ENCODE results near the gene BRIP1.
"Not testable (repeated sequence)": the region's sequence is repeated elsewhere in the genome, so short reads cannot be mapped to it uniquely, and the experiment has no call there.

Gene BRIP1

DNA sequence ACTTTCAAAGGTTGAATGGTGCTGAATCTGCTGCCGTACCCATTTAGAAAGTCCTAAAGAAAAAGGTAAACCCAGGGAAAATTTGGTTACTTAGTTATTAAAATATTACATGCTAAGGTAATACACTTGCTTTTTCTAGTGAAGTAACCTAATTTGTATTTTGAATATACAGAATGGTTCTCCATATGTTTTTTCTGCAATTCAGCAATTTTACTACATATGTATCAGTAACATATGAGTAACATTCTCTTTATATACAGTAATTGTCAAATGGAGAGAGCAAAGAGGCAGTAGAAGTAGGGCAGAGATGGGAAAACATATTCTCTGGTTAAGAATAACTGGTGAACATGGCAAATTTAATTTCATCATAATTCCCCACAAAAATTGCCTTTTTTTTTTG lies 177.2 kb downstream of the BRIP1 start:
- no peak for DNase-seq

DNA sequence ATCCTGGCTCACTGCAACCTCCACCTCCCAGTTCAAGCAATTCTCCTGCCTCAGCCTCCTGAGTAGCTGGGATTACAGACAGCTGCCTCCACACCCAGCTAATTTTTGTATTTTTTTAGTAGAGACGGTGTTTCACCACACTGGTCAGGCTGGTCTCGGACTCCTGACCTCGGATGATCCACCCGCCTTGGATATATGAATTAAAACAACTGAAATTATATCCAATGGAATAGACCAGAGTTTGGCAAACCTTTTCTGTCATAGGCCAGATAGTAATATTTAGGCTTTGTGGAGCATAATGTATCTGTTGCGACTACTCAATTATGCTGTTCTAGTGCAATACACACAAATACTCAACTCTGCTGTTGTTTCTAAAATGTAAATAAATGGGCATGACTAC lies 178.5 kb downstream of the BRIP1 start:
- DNase-seq, result no peak

DNA sequence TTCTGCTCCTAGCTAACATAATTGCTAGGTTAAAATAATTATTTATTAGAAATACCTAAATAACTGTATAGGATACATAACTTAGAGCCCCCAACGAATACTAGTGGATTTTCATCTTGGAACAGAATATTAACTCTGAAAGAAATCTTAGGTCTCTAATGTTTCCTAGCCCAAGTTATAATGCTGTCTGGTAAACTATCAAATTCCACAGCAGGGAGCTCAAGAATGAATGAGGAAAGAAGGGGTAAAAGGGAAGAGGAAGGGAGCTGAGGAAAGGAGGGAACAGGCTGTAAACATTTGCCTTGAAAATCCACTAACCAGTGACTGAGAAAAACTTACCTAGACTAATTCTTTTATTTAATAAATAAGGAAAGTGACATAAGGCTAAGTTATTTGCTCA lies 179.2 kb downstream of the BRIP1 start:
- no peak for DNase-seq

DNA sequence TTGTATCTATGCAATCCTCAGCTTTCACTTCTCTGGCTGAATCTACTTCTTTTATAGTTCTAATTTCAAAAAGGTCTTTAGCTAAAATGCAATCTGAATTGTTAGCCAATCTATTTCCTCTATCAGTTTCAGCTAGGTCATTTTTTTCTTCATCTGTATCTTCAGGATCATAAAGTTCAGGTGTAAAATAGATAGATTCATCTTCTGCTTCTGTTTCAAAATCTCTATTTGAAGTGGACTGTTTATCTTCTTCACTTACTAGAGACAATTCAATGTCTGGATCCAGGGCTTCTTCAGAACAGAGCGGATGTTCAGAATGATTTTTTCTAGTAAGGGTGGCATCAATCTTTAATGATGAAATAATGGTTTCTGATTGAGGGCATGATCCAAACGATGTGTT lies 179.9 kb downstream of the BRIP1 start:
- DNase-seq, result no peak

DNA sequence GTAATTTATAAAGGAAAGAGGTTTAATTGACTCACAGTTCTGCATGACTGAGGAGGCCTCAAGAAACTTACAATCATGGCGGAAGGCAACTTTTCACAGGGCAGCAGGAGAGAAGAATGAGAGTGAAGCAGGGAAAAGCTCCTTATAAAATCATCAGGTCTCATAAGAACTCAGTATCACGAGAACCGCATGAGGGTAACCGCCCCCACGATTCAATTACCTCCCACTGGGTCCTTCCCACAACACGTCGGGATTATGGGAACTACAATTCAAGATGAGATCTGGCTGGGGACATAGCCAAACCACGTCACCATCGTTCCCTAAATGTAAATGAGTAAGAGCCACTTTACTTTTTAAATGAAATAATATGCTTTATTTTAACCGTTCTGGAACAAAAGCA lies 182.4 kb downstream of the BRIP1 start:
- DNase-seq, result no peak

DNA sequence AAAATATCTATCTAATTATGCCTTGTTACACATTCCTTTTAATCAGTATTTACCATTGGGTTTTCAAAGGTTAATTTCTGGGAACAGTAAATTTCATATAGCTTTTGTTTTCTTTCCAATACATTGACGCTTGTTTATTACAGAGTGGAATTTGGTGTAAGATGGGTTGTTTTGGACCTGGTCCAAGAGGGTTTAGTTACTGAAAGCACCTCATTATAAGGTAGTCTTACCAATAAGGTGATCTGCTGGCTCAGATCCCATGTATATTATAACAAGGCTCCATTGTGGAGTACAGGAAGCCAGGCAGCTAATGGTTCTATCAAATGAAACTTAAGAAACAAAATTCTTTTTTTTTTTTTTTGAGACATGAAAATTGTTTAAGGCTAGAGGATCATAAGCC lies 185.0 kb downstream of the BRIP1 start:
- no peak for DNase-seq

DNA sequence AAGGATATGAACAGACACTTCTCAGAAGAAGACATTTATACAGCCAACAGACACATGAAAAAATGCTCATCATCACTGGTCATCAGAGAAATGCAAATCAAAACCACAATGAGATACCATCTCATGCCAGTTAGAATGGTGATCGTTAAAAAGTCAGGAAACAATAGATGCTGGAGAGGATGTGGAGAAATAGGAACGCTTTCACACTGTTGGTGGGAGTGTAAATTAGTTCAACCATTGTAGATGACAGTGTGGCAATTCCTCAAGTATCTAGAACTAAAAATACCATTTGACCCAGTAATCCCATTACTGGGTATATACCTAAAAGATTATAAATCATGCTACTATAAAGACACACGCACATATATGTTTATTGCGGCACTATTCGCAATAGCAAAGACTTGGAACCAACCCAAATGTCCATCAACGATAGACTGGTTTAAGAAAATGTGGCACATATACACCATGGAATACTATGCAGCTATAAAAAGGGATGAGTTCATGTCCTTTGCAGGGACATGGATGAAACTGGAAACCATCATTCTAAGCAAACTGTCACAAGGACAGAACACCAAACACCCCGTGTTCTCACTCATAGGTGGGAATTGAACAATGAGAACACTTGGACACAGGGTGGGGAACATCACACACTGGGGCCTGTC lies 186.0 kb downstream of the BRIP1 start:
- DNase-seq, result not testable (repeated sequence)

DNA sequence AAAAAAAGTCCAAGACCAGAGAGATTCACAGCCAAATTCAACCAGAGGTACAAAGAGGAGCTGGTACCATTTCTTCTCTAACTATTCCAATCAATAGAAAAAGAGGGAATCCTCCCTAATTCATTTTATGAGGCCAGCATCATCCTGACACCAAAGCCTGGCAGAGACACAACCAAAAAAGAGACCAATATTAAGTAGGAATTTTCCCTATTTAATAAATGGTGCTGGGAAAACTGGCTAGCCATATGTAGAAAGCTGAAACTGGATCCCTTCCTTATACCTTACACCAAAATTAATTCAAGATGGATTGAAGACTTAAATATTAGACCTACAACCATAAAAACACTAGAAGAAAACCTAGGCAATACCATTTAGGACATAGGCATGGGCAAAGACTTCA lies 186.8 kb downstream of the BRIP1 start:
- not testable (repeated sequence) for DNase-seq

DNA sequence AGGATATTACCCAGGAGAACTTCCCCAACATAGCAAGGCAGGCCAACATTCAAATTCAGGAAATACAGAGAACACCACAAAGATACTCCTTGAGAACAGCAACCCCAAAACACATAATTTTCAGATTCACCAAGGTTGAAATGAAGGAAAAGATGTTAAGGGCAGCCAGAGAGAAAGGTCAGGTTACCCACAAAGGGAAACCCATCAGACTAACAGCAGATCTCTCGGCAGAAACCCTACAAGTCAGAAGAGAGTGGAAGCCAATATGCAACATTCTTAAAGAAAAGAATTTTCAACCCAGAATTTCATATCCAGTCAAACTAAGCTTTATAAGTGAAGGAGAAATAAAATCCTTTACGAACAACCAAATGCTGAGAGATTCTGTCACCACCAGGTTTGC lies 188.7 kb downstream of the BRIP1 start:
- DNase-seq, result not testable (repeated sequence)

DNA sequence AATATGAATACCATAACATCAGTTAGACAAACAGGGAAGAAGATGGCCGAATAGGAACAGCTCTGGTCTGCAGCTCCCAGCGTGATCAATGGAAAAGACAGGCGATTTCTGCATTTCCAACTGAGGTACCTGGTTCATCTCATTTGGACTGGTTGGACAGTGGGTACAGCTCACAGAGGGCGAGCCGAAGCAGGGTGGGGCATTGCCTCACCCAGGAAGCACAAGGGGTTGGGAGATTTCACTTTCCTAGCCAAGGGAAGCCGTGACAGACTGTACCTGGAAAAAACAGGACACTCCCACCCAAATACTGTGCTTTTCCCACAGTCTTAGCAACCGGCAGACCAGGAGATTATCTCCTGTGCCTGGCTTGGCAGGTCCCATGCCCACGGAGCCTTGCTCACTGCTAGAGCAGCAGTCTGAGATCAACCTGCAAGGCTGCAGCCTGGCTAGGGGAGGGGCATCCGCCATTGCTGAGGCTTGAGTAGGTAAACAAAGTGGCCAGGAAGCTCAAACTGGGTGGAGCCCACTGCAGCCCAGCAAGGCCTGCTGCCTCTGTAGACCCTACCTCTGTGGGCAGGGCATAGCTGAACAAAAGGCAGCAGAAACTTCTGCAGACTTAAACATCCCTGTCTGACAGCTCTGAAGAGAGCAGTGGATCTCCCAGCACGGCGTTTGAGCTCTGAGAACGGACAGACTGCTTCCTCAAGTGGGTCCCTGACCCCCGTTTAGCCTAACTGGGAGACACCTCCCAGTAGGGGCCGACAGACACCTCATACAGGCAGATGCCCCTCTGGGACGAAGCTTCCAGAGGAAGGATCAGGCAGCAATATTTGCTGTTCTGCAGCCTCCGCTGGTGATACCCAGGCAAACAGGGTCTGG lies 190.1 kb downstream of the BRIP1 start:
- not testable (repeated sequence) for DNase-seq

DNA sequence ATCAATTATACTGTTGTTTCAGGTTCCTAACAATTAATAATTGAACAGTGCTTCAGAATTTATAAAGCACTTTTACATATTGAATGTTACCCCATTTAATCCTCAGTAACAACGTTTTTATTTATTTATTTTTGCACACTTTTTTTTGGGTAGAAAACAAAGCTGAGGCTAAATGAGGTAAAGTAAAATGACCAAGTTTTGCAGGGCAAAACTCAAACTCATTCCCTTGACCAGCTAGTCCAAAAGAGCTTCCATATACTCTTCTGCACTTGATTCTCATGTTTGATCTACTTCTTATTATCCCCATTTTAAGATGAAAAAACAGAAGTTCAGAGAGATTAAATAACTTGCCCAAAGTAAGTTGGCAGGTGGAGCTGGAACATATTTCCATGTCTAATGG lies 191.2 kb downstream of the BRIP1 start:
- no peak for DNase-seq

DNA sequence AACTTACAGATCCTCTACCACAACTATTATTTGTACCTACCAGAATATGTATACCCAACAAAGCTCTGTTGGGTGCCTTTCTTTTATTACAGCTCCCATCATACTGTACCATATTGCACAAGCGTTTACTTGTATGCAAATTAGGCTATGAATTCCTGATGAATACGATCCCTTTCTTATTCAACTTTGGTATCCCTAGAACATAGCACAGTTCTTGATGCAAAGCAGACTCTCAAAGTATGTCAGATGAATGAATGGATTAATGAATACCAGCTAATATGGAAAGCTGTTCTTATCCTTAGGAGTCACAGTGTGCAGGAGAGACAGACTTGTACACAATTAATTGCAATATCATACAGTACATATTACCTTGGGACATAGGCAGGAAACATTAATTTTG lies 192.6 kb downstream of the BRIP1 start:
- no peak for DNase-seq

DNA sequence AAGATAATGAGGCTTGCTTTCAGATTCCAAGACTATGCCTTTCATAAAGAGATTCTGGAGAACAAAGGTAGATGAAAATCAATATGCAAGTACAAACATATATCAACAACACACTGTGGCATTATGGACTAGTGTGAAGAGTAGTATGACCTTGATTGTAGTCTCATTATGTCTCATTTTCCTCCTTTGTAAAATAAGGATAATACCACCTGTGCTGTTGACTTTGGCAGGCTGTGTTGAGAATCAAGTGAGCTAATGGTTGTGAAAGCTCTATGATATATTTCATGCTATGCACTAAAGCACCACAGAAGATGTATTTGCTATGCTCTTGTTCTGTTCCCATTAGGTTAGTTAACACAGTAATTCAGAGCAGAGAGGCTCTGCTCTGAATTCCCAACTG lies 193.8 kb downstream of the BRIP1 start:
- DNase-seq, result no peak

DNA sequence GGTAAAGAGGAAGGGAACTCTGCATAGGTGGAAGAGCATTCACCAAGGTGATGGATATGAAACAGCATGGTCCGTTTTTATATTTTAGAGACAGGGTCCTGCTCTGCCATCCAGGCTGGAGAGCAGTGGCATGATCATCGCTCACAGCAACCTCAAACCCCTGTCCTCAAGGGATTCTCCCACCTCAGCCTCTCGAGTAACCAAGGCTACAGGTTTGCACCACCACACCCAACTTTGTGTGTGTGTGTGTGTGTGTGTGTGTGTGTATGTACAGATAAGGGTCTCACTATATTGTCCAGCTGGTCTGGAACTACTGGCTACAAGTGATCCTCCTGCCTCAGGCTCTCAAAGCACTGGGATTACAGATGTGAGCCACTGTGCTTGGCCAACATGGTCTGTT lies 194.8 kb downstream of the BRIP1 start:
- no peak for DNase-seq

DNA sequence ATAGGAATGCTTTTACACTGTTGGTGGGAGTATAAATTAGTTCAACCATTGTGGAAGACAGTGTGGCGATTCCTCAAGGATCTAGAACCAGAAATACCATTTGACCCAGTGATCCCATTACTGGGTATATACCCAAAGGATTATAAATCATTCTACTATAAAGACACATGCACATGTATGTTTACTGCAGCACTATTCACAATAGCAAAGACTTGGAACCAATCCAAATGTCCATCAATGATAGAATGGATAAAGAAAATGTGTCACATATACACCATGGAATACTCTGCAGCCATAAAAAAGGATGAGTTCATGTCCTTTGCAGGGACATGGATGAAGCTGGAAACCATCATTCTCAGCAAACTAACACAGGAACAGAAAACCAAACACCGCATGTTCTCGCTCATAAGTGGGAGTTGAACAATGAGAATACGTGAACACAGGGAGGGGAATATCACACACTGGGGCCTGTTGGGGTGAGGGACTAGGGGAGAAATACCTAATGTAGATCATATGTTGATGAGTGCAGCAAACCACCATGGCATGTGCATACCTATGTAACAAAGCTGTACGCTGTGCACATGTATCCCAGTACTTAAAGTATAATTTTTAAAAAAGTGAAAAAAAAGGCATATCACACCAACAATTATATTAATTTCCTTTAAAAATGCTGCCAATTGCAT lies 196.8 kb downstream of the BRIP1 start:
- DNase-seq, result not testable (repeated sequence)

DNA sequence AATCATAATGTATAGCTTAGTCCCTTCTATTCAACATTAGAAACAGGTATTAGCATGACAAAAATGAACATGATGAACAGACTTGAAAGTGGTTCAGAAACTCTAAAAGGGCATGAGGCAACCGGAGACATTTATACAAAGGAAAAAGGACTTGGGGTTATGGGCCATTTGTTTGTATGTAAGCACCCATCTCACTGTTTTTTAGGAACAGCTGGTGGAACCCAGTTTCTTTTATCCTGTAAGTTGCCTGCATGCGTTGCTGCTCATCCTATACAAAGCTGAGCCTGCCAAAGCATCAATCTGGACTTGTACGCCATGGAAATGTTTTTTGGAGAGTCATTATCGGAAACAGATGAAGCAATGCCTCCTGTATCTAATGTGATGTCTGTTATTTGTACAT lies 200.0 kb downstream of the BRIP1 start:
- DNase-seq, result no peak

DNA sequence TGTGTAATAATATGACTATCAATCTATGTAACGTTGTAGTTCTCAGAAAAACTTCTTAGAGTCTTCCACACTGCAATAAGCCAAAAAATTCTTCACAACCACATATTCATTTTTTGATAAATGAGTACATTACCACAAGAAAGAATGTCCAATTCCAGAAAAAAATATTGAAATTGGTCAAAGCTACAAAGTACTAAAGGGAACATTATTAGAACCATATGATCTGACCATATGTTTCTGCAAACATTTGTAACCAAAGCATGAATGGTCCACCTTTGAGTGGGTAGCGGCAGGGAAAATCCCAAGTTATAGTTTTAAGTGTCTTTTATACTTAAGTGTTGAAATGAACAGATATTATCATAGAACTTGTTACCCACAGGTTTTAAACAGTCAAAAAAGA lies 200.6 kb downstream of the BRIP1 start:
- DNase-seq, result no peak

DNA sequence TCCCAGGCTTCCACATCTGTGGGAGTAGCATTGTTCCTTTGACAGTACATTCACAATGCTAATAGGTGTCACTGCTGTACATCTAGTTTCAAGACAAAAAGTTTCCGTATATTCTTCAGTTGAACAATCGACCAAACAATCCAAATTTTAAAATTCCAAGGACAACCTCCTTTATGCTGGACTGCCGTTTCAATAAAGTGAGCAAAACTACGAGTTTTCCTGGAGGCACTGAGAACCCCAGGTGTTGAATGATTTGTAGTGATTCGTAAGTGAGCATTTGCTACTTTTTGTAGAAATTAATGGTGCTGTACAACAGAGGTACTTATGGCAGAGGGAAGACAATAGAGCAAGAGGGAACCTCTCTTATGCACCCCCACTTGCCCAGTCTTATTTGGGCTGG lies 201.1 kb downstream of the BRIP1 start:
- DNase-seq, result no peak

DNA sequence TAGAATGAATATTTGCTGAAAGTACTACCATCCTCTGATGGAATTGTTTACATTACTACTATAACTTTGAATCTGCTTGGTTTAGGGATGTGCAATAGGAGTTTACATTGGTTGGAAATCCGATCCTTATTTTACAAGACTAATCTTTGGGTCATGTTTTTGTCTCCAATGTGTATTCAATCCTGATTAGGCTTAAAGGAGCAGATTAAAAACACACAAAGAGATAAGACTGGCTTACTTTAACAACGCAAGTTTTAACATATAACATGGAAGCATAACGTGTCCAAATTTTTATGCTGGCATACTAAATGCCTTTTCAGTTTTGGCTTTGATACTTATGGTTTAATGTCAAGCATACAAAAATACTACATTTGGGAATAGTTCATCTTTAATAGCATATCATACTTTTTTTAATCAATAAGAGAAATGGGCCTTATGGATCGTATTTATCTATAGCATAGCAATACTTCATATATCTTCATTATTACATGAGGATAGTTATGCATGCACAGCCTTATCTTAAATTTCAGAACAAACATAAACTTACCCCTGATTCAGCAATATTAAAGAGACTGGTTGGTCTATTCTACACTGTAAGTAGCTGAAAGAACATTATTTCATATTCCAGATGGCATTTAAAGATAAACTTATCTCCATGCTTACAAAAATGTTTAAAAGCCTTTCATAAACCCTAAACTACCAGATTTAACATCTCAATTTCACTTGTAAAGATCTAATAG lies 202.4 kb downstream of the BRIP1 start:
- no peak for DNase-seq

DNA sequence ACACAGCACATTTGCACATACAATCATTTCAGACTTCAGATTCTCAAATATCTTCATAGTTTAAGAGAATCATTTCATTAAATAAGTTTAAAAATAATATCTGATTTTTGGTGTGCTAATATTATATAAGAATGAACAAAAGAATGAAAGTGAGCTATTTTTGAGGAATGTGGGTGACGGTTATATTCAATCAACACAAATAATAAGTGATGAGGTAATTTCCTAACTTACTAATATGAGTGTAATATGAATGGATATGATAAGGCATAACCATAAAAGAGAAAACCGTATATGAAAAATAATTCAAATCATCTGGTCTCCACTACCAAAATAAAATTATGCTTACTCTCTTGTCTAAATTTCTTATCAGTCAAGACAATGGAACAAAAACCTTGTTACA lies 203.9 kb downstream of the BRIP1 start:
- DNase-seq, result no peak

DNA sequence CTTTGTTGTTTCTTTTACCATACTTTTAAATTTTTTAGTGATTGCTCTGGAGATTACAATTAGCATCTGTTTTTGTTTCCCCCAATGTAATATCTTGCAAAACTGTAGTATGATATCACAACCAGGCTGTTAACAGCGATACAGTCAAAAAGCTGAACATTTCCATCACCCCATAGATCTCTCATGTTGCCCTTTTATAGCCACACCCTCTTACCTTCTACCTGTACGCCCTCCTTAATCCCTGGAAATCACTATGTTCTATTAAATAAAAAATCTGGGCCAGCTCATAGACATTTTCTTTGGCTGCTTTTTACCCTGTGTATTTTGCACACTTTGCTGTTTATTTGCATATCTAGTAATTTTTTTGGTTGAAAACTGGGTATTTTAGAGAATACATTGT lies 205.1 kb downstream of the BRIP1 start:
- DNase-seq, result no peak

DNA sequence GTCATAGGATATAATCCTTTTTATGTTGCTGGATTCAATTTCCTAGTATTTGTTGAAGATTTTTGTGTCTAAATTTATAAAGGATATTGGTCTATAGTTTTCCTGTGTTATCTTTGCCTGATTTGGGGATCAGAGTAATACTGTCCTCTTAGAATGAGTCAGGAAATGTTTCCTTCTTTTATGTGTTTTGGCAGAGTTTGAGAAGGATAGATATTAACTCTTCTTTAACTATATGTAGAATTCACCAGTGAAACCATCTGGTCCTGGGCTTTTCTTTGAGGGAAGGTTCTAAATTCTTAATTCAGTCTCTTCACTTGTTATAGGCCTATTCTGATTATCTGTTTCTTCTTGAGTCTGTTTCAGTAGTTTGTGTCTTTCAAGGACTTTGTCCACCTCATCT lies 206.0 kb downstream of the BRIP1 start:
- no peak for DNase-seq

DNA sequence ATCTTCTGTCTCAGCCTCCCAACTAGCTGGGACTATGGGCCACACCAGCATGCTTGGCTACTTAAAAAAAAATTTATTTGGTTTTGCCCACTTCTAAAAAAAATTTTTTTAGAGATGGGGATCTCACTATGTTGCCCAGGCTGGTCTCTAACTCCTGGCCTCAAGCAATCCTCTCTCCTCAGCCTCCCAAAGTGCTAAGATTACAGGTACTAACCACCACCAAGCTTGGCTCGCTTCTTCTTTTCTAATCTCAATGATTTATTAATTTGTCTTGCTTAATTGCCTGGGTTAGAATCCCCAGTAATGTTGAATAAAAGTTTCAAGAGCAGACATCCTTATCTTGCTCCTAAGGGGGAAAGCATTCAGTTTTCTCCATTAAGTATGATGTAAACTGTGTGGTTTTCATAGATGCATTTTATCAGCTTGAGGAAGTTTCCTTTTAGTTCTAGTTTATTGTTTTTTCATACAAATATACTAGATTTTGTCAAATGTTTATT lies 206.6 kb downstream of the BRIP1 start:
- DNase-seq, result no peak

Measured in CD4-positive, alpha-beta T cell treated with Interleukin-21 for 1 hour (primary cell).